ENCODE results near the gene JAKMIP1. TPM values are rescaled to one million over a fixed set of nuclear protein-coding genes. Genes with fewer than 3 reads are reported as not detected.

Gene JAKMIP1
- total and polyA plus RNA-seq, 2 donors (not counting 1 experiment from before 2014, with no cell fraction given), result 0.49 to 1.0 TPM

DNA sequence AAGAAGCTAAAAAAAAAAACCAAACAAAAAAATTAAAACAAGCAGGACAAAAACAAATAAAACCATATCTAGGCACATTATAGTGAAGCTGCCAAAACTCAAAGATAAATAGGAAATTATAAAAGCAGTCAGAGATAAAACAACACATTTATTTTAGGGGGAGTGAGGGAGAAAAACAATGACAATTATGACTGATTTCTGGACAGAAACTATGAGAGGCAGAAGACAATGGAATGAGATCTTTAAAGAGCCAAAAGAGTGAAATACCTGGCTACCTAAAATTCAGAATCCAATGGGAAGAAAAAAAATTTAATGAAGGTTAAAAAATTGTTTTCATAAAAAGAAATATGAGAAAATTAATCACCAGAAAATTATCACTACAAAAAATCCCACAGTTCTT, 215.5 kb downstream of the JAKMIP1 start:
- H3K79me2 ChIP-seq (ENCODE audit: control insufficient read depth, insufficient read depth, low read length), result no peaks in the 10 kb centered on the region
- Mint-ChIP-seq H3K4me1 (no peaks in the 10 kb centered on the region), H3K27ac (no peak overlapping the region), H3K9me3 (ENCODE audit: insufficient read depth) (peaks cover 9% of the 10 kb centered on the region), H3K4me3 (no peak overlapping the region), H3K27me3 (peaks cover 8% of the 10 kb centered on the region)
- H3K36me3 ChIP-seq (replicated peaks in 1 of 2; ENCODE audit: control extremely low read depth in 1 of 2, control insufficient read depth in 1 of 2, extremely low read depth in 1 of 2, insufficient read depth in 2 of 2, low read length in 1 of 2), result no peaks in the 10 kb centered on the region
- peaks cover 0 to 4% (median 0%) of the 10 kb centered on the region in 4 experiments for H3K27me3 ChIP-seq (replicated peaks in 1 of 4; ENCODE audit: control extremely low read depth in 1 of 4, control insufficient read depth in 3 of 4, insufficient read depth in 4 of 4, low read length in 3 of 4)
- H3K4me1 ChIP-seq (ENCODE audit: control insufficient read depth in 2 of 2, insufficient read depth in 2 of 2, low read length in 2 of 2), result no peaks in the 10 kb centered on the region
- ChIA-PET POLR2A (no interaction called here), CTCF (no interaction called here)
- H4K20me1 ChIP-seq (ENCODE audit: control insufficient read depth, insufficient read depth, low read length, poor library complexity, severe bottlenecking), result no peaks in the 10 kb centered on the region
- intact Hi-C loops (cut with micrococcal nuclease), result no loop called here
- ATAC-seq (ENCODE audit: low read depth), result no peak
- no peak overlapping the region for H3K4me2 ChIP-seq (replicated peaks; ENCODE audit: low read depth, low read length, poor library complexity, severe bottlenecking)
- no peak for DNase-seq
- TF ChIP-seq, protein P1, sequence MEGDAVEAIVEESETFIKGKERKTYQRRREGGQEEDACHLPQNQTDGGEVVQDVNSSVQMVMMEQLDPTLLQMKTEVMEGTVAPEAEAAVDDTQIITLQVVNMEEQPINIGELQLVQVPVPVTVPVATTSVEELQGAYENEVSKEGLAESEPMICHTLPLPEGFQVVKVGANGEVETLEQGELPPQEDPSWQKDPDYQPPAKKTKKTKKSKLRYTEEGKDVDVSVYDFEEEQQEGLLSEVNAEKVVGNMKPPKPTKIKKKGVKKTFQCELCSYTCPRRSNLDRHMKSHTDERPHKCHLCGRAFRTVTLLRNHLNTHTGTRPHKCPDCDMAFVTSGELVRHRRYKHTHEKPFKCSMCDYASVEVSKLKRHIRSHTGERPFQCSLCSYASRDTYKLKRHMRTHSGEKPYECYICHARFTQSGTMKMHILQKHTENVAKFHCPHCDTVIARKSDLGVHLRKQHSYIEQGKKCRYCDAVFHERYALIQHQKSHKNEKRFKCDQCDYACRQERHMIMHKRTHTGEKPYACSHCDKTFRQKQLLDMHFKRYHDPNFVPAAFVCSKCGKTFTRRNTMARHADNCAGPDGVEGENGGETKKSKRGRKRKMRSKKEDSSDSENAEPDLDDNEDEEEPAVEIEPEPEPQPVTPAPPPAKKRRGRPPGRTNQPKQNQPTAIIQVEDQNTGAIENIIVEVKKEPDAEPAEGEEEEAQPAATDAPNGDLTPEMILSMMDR (IDR thresholded peaks at IDR 0.05), result no peak
- TF ChIP-seq EZH2 (IDR thresholded peaks at IDR 0.05; ENCODE audit: borderline replicate concordance, insufficient read depth, low read depth, low read length, poor library complexity, severe bottlenecking), result no peak
- H3K4me3 ChIP-seq (ENCODE audit: control extremely low read depth in 1 of 5, extremely low read depth in 1 of 5, insufficient read depth in 1 of 5, low read depth in 2 of 5, low read length in 4 of 5), result no peak overlapping the region
- no peak overlapping the region for H3K27ac ChIP-seq (ENCODE audit: low read length in 2 of 2)
- H3K9ac ChIP-seq (ENCODE audit: low read length), result no peak overlapping the region
- no peak overlapping the region for H2AFZ ChIP-seq (ENCODE audit: insufficient read depth, low read depth, low read length, poor library complexity, severe bottlenecking)
- H3K9me3 ChIP-seq (ENCODE audit: control extremely low read depth in 1 of 3, control insufficient read depth in 2 of 3, insufficient read depth in 1 of 3, low read length in 2 of 3), result peaks cover 4 to 12% (median 10%) of the 10 kb centered on the region in 3 donors

- no peaks in the 10 kb centered on the region for H3K4me1 ChIP-seq (ENCODE audit: control insufficient read depth in 2 of 2, insufficient read depth in 2 of 2, low read length in 2 of 2)
- whole genome bisulfite sequencing (ENCODE audit: insufficient coverage), result 82% methylated on average over 9 of the region's 9 CpGs
- H4K20me1 ChIP-seq (ENCODE audit: control insufficient read depth, insufficient read depth, low read length, poor library complexity, severe bottlenecking), result no peaks in the 10 kb centered on the region
- H2AFZ ChIP-seq (ENCODE audit: insufficient read depth, low read depth, low read length, poor library complexity, severe bottlenecking), result no peak overlapping the region
- DNase-seq (no peak), ATAC-seq (ENCODE audit: low read depth) (no peak)
- peaks cover 4 to 12% (median 10%) of the 10 kb centered on the region in 3 donors for H3K9me3 ChIP-seq (ENCODE audit: control extremely low read depth in 1 of 3, control insufficient read depth in 2 of 3, insufficient read depth in 1 of 3, low read length in 2 of 3)
- Mint-ChIP-seq H3K4me3 (no peak overlapping the region), H3K27ac (no peak overlapping the region), H3K4me1 (no peaks in the 10 kb centered on the region), H3K27me3 (peaks cover 9% of the 10 kb centered on the region), H3K9me3 (ENCODE audit: insufficient read depth) (peaks cover 9% of the 10 kb centered on the region)
- no peak overlapping the region for H3K4me2 ChIP-seq (replicated peaks; ENCODE audit: low read depth, low read length, poor library complexity, severe bottlenecking)
- H3K79me2 ChIP-seq (ENCODE audit: control insufficient read depth, insufficient read depth, low read length), result no peaks in the 10 kb centered on the region
- no peak overlapping the region for H3K27ac ChIP-seq (ENCODE audit: low read length in 2 of 2)
- H3K4me3 ChIP-seq (ENCODE audit: control extremely low read depth in 1 of 5, extremely low read depth in 1 of 5, insufficient read depth in 1 of 5, low read depth in 2 of 5, low read length in 4 of 5), result no peak overlapping the region
- CTCF ChIA-PET, result interaction anchor here (0.9 to 1.5 kb wide), 2 partner anchors 10 to 16 kb away, joined by 3 to 9 read pairs; no protein-coding TSS in a partner anchor
- POLR2A ChIA-PET, result no interaction called here
- H3K9ac ChIP-seq (ENCODE audit: low read length), result no peak overlapping the region
- peaks cover 0 to 4% (median 0%) of the 10 kb centered on the region in 4 experiments for H3K27me3 ChIP-seq (replicated peaks in 1 of 4; ENCODE audit: control extremely low read depth in 1 of 4, control insufficient read depth in 3 of 4, insufficient read depth in 4 of 4, low read length in 3 of 4)
- intact Hi-C loops (cut with micrococcal nuclease), result no loop called here
- H3K36me3 ChIP-seq (replicated peaks in 1 of 2; ENCODE audit: control extremely low read depth in 1 of 2, control insufficient read depth in 1 of 2, extremely low read depth in 1 of 2, insufficient read depth in 2 of 2, low read length in 1 of 2), result no peaks in the 10 kb centered on the region
- TF ChIP-seq, protein P1 (IDR thresholded peaks at IDR 0.05), result no peak
- no peak for TF ChIP-seq EZH2 (IDR thresholded peaks at IDR 0.05; ENCODE audit: borderline replicate concordance, insufficient read depth, low read depth, low read length, poor library complexity, severe bottlenecking)
Observed at GRCh38 chr4:5982156-5982973, 218.0 kb downstream of the JAKMIP1 start.
